H1 (cell line): ENCODE measurements around the gene BCKDHA. TPM values are rescaled to one million over a fixed set of nuclear protein-coding genes. Genes with fewer than 3 reads are reported as not detected.
A peak's percentile ranks its signal among the peaks of the same experiment; 100 is the strongest.

ENCODE experiments used
- ATF3 ChIP-seq: IDR thresholded peaks from 2 replicates; pipeline ENCODE4 v1.6.1; 2011; ENCODE audit warnings: low read depth, mild to moderate bottlenecking, low read length; ENCODE audit not compliant: insufficient read depth
- CBX8 ChIP-seq: fragments of 300-800, 300-1000 bp; sonication (generic); IDR thresholded peaks from 2 replicates; pipeline ENCODE4 v1.7.1; 2016; ENCODE audit warnings: low read depth, low read length, borderline replicate concordance
- CHD1 ChIP-seq: IDR thresholded peaks from 2 replicates; pipeline ENCODE4 v1.6.1; 2012; ENCODE audit warnings: low read depth, low read length, improper control_type of control experiment
- CREB1 ChIP-seq: IDR thresholded peaks from 2 replicates; pipeline ENCODE4 v1.6.1; 2012; ENCODE audit warnings: inconsistent platforms
- CTCF ChIP-seq, 3 experiments: IDR thresholded peaks; 1 replicate in 2 of 3; 2 replicates in 1 of 3; pipeline versions ENCODE4 v1.5.1 to v1.6.1; 2011; ENCODE audit warnings: low read length in 3 of 3, mild to moderate bottlenecking in 3 of 3, inconsistent platforms in 2 of 3, low read depth in 1 of 3, moderate library complexity in 1 of 3; ENCODE audit not compliant: insufficient read depth in 1 of 3; ENCODE audit errors: control extremely low read depth in 1 of 3
- E2F6 ChIP-seq: IDR thresholded peaks from 2 replicates; pipeline ENCODE4 v1.6.1; 2012; ENCODE audit warnings: inconsistent platforms
- EGR1 ChIP-seq: IDR thresholded peaks from 2 replicates; pipeline ENCODE4 v1.6.1; 2011; ENCODE audit warnings: low read depth, low read length, borderline replicate concordance
- EP300 ChIP-seq, 2 experiments: IDR thresholded peaks; 1 replicate in 1 of 2; 2 replicates in 1 of 2; pipeline ENCODE4 v1.6.1; 2011 to 2012; ENCODE audit warnings: low read depth in 2 of 2, low read length in 2 of 2, mild to moderate bottlenecking in 2 of 2, borderline replicate concordance in 1 of 2, inconsistent platforms in 1 of 2, moderate library complexity in 1 of 2
- GTF2F1 ChIP-seq: IDR thresholded peaks from 2 replicates; pipeline ENCODE4 v1.6.1; 2012; ENCODE audit warnings: low read depth, low read length, improper control_type of control experiment, borderline replicate concordance
- KDM4A ChIP-seq: IDR thresholded peaks from one replicate; pipeline ENCODE4 v1.7.1; 2012; ENCODE audit warnings: low read depth, mild to moderate bottlenecking, moderate library complexity, low read length, inconsistent platforms; ENCODE audit not compliant: severe bottlenecking
- NANOG ChIP-seq: IDR thresholded peaks from 2 replicates; pipeline ENCODE4 v1.6.1; 2011; ENCODE audit warnings: low read length, low read depth, mild to moderate bottlenecking, inconsistent platforms; ENCODE audit not compliant: insufficient read depth, poor library complexity, severe bottlenecking
- PHF8 ChIP-seq: fragments of 200-600 bp; sonication (generic); conservative IDR thresholded peaks from 2 replicates; pipeline ENCODE4 v1.7.1; 2012; ENCODE audit warnings: low read depth, mild to moderate bottlenecking, inconsistent platforms, low read length, moderate library complexity
- POLR2AphosphoS5 ChIP-seq: IDR thresholded peaks from 2 replicates; pipeline ENCODE4 v1.6.1; 2011; ENCODE audit warnings: low read depth, low read length
- POU5F1 ChIP-seq: IDR thresholded peaks from 2 replicates; pipeline ENCODE4 v1.6.1; 2011; ENCODE audit warnings: low read depth, mild to moderate bottlenecking, low read length, moderate library complexity
- RAD21 ChIP-seq, 2 experiments: IDR thresholded peaks in 1 of 2; conservative IDR thresholded peaks in 1 of 2; 2 replicates each; pipeline ENCODE4 v1.6.1; 2011; ENCODE audit warnings: low read depth in 2 of 2, low read length in 2 of 2, improper control_type of control experiment in 1 of 2, inconsistent platforms in 1 of 2, mild to moderate bottlenecking in 1 of 2, moderate library complexity in 1 of 2
- SP2 ChIP-seq: IDR thresholded peaks from 2 replicates; pipeline ENCODE4 v1.6.1; 2012; ENCODE audit warnings: mild to moderate bottlenecking, low read length, inconsistent platforms
- SP4 ChIP-seq: IDR thresholded peaks from 2 replicates; pipeline ENCODE4 v1.6.1; 2012; ENCODE audit warnings: low read length, inconsistent platforms
- TAF1 ChIP-seq: IDR thresholded peaks from 2 replicates; pipeline ENCODE4 v1.6.1; 2011; ENCODE audit warnings: mild to moderate bottlenecking, low read depth, low read length
- TAF7 ChIP-seq: optimal IDR thresholded peaks from 2 replicates; pipeline ENCODE3; 2011; ENCODE audit warnings: low read depth, mild to moderate bottlenecking, inconsistent platforms, low read length, moderate library complexity, borderline replicate concordance
- polyA plus RNA-seq, 7 experiments: library from polyadenylated mRNA; depleted of rRNA in 3 of 7; stranded (reverse) in 5 of 7; unstranded in 2 of 7; fragments of >200 nt in 5 of 7; fragments of 200-250 nt in 2 of 7; gene quantifications; 1 replicate in 5 of 7; 2 replicates in 1 of 7; 4 replicates in 1 of 7; pipeline versions ENCODE4 v1.2.1 to v1.2.3, GENCODE V29; 2011 to 2013; ENCODE audit warnings: missing spikeins in 2 of 7, mixed read lengths in 2 of 7
- total RNA-seq: library from RNA; stranded (reverse); fragmentation: NEBNext Ultra II Directional; extraction: Animal tissue kit (Norgen Biotek cat#: 25700); gene quantifications from 2 replicates; pipeline ENCODE4 v1.2.1, GENCODE V29; 2021

BCKDHA gene
- total and polyA plus RNA-seq, 2 of the 8 experiments (the other 6 are each of a cell fraction or from before 2014, with no cell fraction given), result 14.2 to 69.6 TPM

GRCh38 chr19:41449079-41449864 lies 51.7 kb downstream of the BCKDHA start (continued):
- TF ChIP-seq TAF1, result no peak
- peak; percentile 86 to 93 for TF ChIP-seq RAD21 (IDR thresholded peaks at IDR 0.05 in 1 of 2, conservative IDR thresholded peaks at IDR 0.05 in 1 of 2; ENCODE audit: low read depth in 2 of 2, low read length in 2 of 2)
- 0 out of 2 replicates have a peak, but pooled peaks have one; percentile 43 for TF ChIP-seq CREB1
- no peak for TF ChIP-seq EP300 (IDR thresholded peaks at IDR 0.05; ENCODE audit: borderline replicate concordance in 1 of 2, low read depth in 2 of 2, low read length in 2 of 2)
- no peak for TF ChIP-seq EGR1
- no peak for TF ChIP-seq GTF2F1
- no peak for TF ChIP-seq E2F6
- TF ChIP-seq PHF8, result no peak
- TF ChIP-seq POLR2AphosphoS5, result no peak
- TF ChIP-seq SP4, result no peak
- TF ChIP-seq CBX8, result no peak
- no peak for TF ChIP-seq SP2
- TF ChIP-seq CTCF (IDR thresholded peaks at IDR 0.05; ENCODE audit: control extremely low read depth in 1 of 3, insufficient read depth in 1 of 3, low read depth in 1 of 3, low read length in 3 of 3), result peak; percentile 96 to 98 (median 97)
- no peak for TF ChIP-seq NANOG
- no peak for TF ChIP-seq KDM4A
- no peak for TF ChIP-seq CHD1
- TF ChIP-seq POU5F1, result no peak
- TF ChIP-seq TAF7, result no peak
- no peak for TF ChIP-seq ATF3
